GM12878 (cell line): ENCODE measurements around the gene CARD9.

Experiments
- BMI1 ChIP-seq: fragments of 450-650 bp; IDR thresholded peaks from 2 replicates; pipeline ENCODE4 v1.6.1; 2016; ENCODE audit warnings: mild to moderate bottlenecking, moderate library complexity, borderline replicate concordance
- CEBPZ ChIP-seq: fragments of 150-350 bp; IDR thresholded peaks from 2 replicates; pipeline ENCODE4 v1.6.1; 2016; ENCODE audit warnings: low read depth, low read length
- CHD2 ChIP-seq: IDR thresholded peaks from 2 replicates; pipeline ENCODE4 v1.6.1; 2011; ENCODE audit warnings: low read depth, low read length, improper control_type of control experiment, borderline replicate concordance
- CTCF ChIP-seq, 3 experiments: IDR thresholded peaks in 2 of 3; conservative IDR thresholded peaks in 1 of 3; 2 replicates each; pipeline ENCODE4 v1.5.1; 2011; ENCODE audit warnings: low read depth in 3 of 3, low read length in 3 of 3, mild to moderate bottlenecking in 3 of 3, control low read depth in 2 of 3, moderate library complexity in 2 of 3, inconsistent platforms in 1 of 3, mixed read lengths in 1 of 3; ENCODE audit not compliant: control insufficient read depth in 2 of 3, insufficient read depth in 1 of 3; ENCODE audit errors: extremely low read depth in 1 of 3
- MYB ChIP-seq: fragments of 150-350 bp; IDR thresholded peaks from 2 replicates; pipeline ENCODE4 v1.6.1; 2014; ENCODE audit warnings: mild to moderate bottlenecking, low read depth, low read length, borderline replicate concordance
- NFIC ChIP-seq: IDR thresholded peaks from 2 replicates; pipeline ENCODE4 v1.6.1; 2012; ENCODE audit warnings: low read depth, mild to moderate bottlenecking, inconsistent platforms, low read length, moderate library complexity
- PBX3 ChIP-seq: IDR thresholded peaks from 2 replicates; pipeline ENCODE4 v1.6.1; 2011; ENCODE audit warnings: mild to moderate bottlenecking, low read depth, low read length, moderate library complexity; ENCODE audit not compliant: insufficient replicate concordance
- POLR2A ChIP-seq: IDR thresholded peaks from 2 replicates; pipeline ENCODE4 v1.6.1; 2011; ENCODE audit warnings: low read depth, mild to moderate bottlenecking, low read length
- RFX5 ChIP-seq: IDR thresholded peaks from 2 replicates; pipeline ENCODE4 v1.6.1; 2011; ENCODE audit warnings: low read depth, low read length, improper control_type of control experiment
- SMC3 ChIP-seq: IDR thresholded peaks from 2 replicates; pipeline ENCODE4 v1.6.1; 2011; ENCODE audit warnings: low read length, improper control_type of control experiment, borderline replicate concordance
- TCF12 ChIP-seq: IDR thresholded peaks from 2 replicates; pipeline ENCODE4 v1.6.1; 2011; ENCODE audit warnings: low read depth, mild to moderate bottlenecking, low read length
- TF ChIP-seq, protein P1 (sequence below): IDR thresholded peaks from 2 replicates; pipeline ENCODE4 v1.6.1; 2011; ENCODE audit warnings: borderline replicate concordance, low read depth, mild to moderate bottlenecking, moderate library complexity, low read length; ENCODE audit not compliant: insufficient read depth, poor library complexity, severe bottlenecking
- TF ChIP-seq, protein P2 (sequence below): fragments of 450-650 bp; IDR thresholded peaks from 2 replicates; pipeline ENCODE4 v1.6.1; 2017; ENCODE audit warnings: mild to moderate bottlenecking

- TF ChIP-seq, protein P1, sequence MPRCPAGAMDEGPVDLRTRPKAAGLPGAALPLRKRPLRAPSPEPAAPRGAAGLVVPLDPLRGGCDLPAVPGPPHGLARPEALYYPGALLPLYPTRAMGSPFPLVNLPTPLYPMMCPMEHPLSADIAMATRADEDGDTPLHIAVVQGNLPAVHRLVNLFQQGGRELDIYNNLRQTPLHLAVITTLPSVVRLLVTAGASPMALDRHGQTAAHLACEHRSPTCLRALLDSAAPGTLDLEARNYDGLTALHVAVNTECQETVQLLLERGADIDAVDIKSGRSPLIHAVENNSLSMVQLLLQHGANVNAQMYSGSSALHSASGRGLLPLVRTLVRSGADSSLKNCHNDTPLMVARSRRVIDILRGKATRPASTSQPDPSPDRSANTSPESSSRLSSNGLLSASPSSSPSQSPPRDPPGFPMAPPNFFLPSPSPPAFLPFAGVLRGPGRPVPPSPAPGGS: no peak
- TF ChIP-seq CTCF (IDR thresholded peaks at IDR 0.05 in 2 of 3, conservative IDR thresholded peaks at IDR 0.05 in 1 of 3; ENCODE audit: control insufficient read depth in 2 of 3, extremely low read depth in 1 of 3, insufficient read depth in 1 of 3, low read depth in 3 of 3, low read length in 3 of 3) (no peak), POLR2A (no peak), NFIC (no peak), BMI1 (no peak), MYB (no peak), CHD2 (no peak), RFX5 (no peak), PBX3 (no peak), SMC3 (no peak), TCF12 (no peak), CEBPZ (no peak)
- TF ChIP-seq, protein P2, sequence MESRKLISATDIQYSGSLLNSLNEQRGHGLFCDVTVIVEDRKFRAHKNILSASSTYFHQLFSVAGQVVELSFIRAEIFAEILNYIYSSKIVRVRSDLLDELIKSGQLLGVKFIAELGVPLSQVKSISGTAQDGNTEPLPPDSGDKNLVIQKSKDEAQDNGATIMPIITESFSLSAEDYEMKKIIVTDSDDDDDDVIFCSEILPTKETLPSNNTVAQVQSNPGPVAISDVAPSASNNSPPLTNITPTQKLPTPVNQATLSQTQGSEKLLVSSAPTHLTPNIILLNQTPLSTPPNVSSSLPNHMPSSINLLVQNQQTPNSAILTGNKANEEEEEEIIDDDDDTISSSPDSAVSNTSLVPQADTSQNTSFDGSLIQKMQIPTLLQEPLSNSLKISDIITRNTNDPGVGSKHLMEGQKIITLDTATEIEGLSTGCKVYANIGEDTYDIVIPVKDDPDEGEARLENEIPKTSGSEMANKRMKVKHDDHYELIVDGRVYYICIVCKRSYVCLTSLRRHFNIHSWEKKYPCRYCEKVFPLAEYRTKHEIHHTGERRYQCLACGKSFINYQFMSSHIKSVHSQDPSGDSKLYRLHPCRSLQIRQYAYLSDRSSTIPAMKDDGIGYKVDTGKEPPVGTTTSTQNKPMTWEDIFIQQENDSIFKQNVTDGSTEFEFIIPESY: no peak
These were observed 12.3 kb downstream of the CARD9 start for GRCh38 chr9:136361047-136361753.
